HFF-Myc (cell line): ENCODE measurements around the gene CTSL.

Experiments
- DNase-seq: peaks from one replicate; pipeline ENCODE4 v3.0.0-alpha.2; 2011; ENCODE audit warnings: low read depth; ENCODE audit errors: extremely low read depth
- H3K4me3 ChIP-seq: replicated peaks from 2 replicates; pipeline ENCODE4 v1.5.1; 2011; ENCODE audit warnings: low read depth, mild to moderate bottlenecking, control low read depth, low read length
- TF ChIP-seq, protein P1 (sequence below): IDR thresholded peaks from 2 replicates; pipeline ENCODE4 v1.5.1; 2012; ENCODE audit warnings: mild to moderate bottlenecking, low read depth, low read length, control low read depth; ENCODE audit errors: missing control alignments

CTSL gene

DNA sequence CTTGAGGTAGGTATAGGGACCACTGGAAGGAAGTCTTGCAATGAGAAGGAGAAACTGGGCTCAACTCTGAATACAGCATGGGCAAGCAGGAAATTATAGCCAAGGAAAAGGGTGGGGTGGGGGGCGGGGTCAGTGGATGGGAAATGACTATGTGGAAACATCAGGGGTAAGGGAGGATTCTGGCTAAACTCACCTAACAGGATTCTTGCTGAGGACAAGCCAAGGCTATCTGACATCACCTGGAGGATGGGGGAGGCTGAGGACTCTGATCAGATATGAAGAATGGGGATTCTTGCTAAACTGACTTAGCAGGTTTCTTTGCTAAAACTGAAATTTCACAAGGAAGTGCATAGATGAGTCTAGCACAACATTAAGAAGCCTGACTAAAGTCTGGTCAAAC, 40.8 kb downstream of the CTSL start:
- TF ChIP-seq, protein P1, sequence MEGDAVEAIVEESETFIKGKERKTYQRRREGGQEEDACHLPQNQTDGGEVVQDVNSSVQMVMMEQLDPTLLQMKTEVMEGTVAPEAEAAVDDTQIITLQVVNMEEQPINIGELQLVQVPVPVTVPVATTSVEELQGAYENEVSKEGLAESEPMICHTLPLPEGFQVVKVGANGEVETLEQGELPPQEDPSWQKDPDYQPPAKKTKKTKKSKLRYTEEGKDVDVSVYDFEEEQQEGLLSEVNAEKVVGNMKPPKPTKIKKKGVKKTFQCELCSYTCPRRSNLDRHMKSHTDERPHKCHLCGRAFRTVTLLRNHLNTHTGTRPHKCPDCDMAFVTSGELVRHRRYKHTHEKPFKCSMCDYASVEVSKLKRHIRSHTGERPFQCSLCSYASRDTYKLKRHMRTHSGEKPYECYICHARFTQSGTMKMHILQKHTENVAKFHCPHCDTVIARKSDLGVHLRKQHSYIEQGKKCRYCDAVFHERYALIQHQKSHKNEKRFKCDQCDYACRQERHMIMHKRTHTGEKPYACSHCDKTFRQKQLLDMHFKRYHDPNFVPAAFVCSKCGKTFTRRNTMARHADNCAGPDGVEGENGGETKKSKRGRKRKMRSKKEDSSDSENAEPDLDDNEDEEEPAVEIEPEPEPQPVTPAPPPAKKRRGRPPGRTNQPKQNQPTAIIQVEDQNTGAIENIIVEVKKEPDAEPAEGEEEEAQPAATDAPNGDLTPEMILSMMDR, result no peak
- no peak for DNase-seq

DNA sequence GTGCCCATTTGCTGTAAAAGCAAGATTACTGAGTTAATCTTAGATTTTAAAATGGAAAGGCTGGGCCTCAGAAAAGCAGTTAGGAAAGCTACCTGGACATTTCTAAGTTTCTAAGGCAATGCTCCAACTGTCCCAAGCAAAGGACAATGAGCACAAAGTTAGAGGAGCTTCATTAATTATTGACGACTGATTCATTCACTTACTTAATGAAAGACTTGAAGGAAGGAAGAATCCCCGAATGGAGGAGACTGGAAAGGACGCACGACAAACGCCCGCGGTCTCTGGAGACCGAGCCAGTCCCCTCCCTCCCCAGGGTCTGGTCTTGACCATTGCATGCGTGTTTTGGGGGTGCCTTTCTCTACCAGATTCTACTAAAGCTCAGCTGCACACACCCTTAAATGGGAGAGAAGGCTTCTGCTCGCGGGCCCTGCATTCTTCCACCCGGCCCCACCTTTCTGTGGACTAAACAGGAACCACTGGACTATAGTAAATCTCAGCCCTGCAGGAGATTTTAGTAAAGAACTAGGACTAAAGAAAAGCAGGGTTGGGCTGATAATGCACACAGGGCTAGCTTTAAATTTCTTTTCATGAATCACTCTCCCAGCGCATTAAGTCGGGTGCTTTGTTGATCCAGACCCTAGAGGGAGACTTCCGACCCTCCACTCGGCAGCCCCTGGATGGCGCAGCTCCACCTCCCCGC, 44.8 kb downstream of the CTSL start:
- TF ChIP-seq, protein P1, result no peak
- H3K4me3 ChIP-seq, result no peak overlapping the region
- no peak for DNase-seq

More for the DNA sequence above, 40.8 kb downstream of the CTSL start:
- H3K4me3 ChIP-seq, result no peak overlapping the region

DNA sequence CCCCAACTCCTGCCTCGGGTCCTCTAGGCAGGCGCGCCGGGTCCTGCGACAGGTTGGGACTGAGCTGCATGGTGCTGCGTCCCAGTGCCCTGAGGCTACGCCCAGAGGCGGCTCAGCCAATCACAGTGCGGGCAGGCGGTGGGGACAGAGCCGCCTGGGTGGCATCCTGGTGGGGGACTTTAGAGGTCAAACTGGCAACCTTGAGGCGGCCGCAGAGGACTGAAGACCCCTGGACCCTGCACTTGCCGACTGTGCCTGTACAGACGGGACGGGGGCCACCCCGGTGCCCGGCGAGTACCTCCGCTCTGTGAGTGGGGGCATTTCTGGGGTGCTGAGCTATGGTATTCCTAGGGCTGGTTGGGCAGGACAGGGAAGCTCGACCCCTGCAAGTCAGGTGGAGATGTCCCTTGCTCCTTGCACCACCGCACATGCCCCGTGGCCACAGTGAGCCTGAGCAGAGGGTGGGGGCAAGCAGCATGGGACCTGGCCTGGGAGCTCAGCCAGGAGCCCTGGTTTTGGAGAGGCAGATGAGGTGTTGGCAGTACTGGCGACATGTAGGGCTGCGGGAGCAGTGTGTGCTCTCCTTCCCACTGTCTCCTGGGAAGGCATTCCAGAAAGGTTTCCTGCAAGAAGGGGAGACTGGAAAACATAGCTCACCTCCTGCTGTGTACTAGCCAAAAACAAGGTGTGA, 45.5 kb downstream of the CTSL start:
- no peak for DNase-seq

DNA sequence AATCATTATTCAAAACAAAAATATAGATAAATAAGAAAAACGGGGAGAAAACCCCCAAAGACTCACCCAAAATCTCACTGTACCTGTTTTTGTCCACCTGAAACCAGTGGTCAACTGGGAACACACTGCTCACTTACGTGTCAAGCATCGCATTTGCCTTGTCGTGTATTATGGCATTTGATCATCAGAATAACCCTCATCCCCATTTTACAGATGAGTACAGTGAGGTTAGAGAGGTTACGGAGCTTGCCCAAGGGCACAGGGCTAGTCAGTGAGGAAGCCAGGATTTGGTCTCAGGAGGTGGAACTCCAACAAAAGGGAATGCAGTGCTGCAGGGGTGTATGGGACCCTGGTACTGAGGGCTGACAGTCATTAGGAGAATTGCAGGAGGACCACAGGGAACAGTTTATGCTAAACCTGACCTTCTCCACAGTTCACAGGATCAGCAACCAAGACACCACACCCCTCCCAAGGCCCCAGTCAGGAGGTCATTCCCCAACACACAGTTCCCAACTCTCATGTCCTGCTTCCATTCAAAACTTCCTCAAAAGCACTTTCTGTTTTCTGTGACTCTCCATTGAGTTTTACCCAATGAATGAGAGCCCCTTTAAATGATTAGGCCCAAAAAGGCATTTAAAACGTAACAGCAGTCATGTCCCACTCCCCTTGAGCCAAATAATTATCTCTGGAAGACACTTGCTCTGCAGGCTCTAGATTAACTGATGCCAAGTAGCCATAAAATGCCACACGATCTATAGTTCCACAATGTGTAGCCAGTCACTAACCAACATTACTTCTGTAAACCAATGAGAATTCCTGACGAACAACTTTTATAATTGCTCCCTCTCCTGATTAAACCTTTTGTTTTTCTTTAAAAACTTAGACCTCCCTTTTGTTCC, 50.8 kb downstream of the CTSL start:
- TF ChIP-seq, protein P1, result no peak
- H3K4me3 ChIP-seq, result no peak overlapping the region
- DNase-seq, result no peak

More for the DNA sequence above, 45.5 kb downstream of the CTSL start:
- no peak overlapping the region for H3K4me3 ChIP-seq
- TF ChIP-seq, protein P1, result no peak

DNA sequence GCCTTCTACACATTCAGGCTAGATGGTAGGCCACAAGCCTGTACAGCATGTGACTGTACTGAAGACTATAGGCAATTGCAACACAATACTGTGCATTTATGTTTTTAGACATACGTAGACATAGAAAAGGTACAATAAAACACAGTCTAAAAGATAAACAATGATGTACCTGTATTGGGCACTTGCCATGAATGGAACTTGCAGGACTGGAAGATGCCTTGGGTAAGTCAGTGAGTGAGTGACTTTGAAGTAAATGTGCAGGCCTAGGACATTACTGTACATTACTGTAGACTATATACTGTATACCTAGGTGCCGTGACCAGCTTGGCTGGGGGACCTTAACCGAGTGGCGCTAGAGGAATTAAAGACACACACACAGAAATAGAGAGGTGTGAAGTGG, 53.1 kb downstream of the CTSL start:
- TF ChIP-seq, protein P1, result no peak
- DNase-seq, result no peak
- H3K4me3 ChIP-seq, result no peak overlapping the region
